Measurements from ENCODE around the gene CEBPA.
"Not testable (repeated sequence)": the region's sequence is repeated elsewhere in the genome, so short reads cannot be mapped to it uniquely, and the experiment has no call there.

CEBPA gene

DNA sequence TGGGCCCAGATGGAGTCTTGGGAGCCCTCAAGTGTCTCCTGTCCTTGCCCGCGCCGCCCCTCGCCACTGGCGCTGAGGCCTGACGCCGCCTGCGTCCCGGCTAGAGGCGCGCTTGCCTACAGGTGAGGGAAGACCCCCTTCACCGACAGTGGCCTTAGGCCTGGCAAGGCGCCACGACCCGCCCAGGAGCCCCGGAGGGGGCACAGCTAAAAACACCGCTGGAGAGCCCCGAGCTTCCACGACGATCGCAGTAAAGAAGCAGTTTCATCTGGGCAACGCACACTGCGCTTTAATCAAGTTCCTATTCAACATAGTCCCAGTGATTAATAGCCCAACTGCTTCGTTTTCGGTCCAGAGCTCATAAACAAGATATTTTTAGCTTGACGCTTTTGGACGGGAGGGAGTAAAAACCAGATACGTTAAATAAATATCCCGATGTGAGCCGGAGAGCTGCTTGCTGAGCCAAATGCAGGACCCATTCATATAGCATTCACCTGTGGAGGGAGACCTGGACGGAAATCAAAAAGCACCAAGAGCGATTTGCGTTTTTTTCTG is 1.5 kb upstream of the CEBPA start:
- intact Hi-C loops (cut with DNase I): loop anchor here (5.0 kb wide), 1 partner anchor 68 kb away; the partner anchor contains the start of gene CEBPG

GRCh38 chr19:33302974-33303790 is 848 bp upstream of the CEBPA start:
- peak in 17 of 42 donors; percentile 16 to 59 (median 44) for DNase-seq
- intact Hi-C loops (cut with DNase I): loop anchor here (5.0 kb wide), 1 partner anchor 69 kb away; the partner anchor contains the start of gene CEBPG

More for the DNA sequence above, 1.5 kb upstream of the CEBPA start:
- DNase-seq: peak in 4 of 42 donors; percentile 8 to 31 (median 18)

DNA sequence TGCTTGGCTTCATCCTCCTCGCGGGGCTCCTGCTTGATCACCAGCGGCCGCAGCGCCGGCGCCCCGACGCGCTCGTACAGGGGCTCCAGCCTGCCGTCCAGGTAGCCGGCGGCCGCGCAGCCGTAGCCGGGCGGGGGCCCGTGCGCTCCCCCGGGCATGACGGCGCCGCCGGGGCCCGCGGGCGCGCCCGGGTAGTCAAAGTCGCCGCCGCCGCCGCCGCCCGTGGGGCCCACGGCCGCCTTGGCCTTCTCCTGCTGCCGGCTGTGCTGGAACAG is 497 bp downstream of the CEBPA start:
- intact Hi-C loops (cut with DNase I): loop anchor here (5.0 kb wide), 1 partner anchor 70 kb away; the partner anchor contains the start of gene CEBPG
- no peak for DNase-seq

- peak in 10 of 42 donors; percentile 12 to 57 (median 28) for DNase-seq
- intact Hi-C loops (cut with DNase I): loop anchor here (5.0 kb wide), 1 partner anchor 71 kb away; the partner anchor contains the start of gene CEBPG
These were observed 1.0 kb downstream of the CEBPA start for GRCh38 chr19:33301144-33301899.

- DNase-seq: peak in 1 of 42 donors; percentile 16
- intact Hi-C loops (cut with DNase I): loop anchor here (5.0 kb wide), 1 partner anchor 71 kb away; the partner anchor contains the start of gene CEBPG
These were observed 1.5 kb downstream of the CEBPA start for GRCh38 chr19:33300894-33301143.

- intact Hi-C loops (cut with DNase I): loop anchor here (5.0 kb wide), 1 partner anchor 72 kb away; the partner anchor contains the start of gene CEBPG
- peak in 9 of 42 donors; percentile 9 to 37 (median 15) for DNase-seq
These were observed 2.1 kb downstream of the CEBPA start for GRCh38 chr19:33300009-33300893.

DNA sequence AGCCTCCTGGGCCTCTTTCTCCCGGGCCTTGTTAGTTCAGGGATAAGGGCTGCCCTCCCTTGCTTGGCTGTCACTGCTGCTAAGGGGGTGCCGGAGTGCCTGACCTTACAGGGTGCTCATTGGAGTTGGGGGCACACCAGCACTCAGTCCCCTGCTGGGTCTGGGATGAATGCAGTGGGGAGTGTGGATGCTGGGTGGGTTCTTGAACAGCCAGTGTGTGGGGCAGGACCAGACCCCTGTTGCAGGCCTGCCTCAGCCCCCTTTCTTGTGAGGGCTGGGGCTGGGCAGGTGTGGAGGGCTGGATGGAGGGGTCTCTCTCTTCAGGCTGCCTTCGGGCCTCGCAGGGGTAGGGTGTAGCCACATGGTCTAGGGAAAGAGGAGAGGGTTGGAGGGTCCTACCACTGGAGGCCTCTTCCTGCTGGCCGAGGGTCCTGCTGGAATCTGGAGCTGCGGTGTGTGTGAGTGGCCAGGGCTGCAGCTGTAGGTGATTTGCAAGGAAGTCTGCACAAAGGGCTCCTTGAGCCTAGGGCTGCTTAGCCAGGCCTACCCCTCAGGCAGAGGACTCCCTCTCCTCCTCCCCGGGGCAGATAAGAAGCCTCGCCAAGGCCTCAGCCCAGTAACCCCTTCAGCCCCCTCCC is 3.2 kb downstream of the CEBPA start:
- intact Hi-C loops (cut with DNase I): no loop called here
- peak in 7 of 42 donors; percentile 14 to 42 (median 27) for DNase-seq

- intact Hi-C loops (cut with DNase I): no loop called here
- peak in 5 of 42 donors; percentile 24 to 40 (median 33) for DNase-seq
These were observed 4.0 kb downstream of the CEBPA start for GRCh38 chr19:33298146-33298911.

DNA sequence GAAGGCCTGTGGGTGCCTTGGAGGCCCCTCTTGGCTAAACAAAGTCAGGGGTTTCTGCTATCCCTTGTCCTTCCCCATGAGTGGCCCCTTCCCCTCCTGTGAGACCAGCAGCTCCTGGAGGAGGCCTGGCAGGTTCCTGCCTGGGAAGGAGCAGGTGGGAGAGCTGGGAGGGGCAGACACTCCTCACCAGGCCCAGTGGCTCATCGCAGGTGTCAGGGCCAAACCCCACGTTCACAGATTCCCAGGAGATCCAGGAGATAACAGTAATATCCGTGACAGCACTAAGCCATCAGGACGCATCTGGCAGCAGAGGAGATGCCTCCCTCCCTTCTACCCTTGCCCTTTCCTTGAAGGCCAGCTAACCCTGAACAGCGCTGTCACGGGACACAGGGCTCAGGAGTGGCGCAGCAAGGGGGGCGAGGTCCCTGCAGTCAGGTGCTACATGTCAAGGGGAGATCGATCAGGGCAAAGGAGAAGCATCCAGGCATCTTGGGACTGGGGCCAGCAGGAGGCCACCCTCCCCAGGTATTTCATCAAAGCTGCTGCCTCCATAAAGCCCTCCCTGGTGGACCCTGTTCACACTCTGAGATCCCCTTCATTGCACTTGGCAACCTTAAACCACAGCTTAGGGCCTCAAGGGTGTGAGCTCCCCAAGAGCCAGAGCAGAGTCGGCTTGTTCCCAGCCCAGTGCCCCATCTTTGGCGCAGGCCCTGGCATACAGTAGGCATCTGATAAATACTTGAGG is 4.8 kb downstream of the CEBPA start:
- peak in 5 of 42 donors; percentile 3 to 34 (median 25) for DNase-seq
- intact Hi-C loops (cut with DNase I): no loop called here

- intact Hi-C loops (cut with DNase I): no loop called here
- peak in 1 of 42 donors; percentile 44 for DNase-seq
These were observed 5.8 kb downstream of the CEBPA start for GRCh38 chr19:33296488-33296971.

GRCh38 chr19:33295621-33296487 is 6.5 kb downstream of the CEBPA start:
- intact Hi-C loops (cut with DNase I): no loop called here

GRCh38 chr19:33295046-33295445 is 7.3 kb downstream of the CEBPA start:
- DNase-seq; intact Hi-C loops (cut with DNase I): not testable (repeated sequence)

More at GRCh38 chr19:33295621-33296487, 6.5 kb downstream of the CEBPA start:
- DNase-seq: peak in 1 of 42 donors; percentile 5

- no peak for DNase-seq
- intact Hi-C loops (cut with DNase I): no loop called here
These were observed 8.1 kb downstream of the CEBPA start for GRCh38 chr19:33294058-33294798.

DNA sequence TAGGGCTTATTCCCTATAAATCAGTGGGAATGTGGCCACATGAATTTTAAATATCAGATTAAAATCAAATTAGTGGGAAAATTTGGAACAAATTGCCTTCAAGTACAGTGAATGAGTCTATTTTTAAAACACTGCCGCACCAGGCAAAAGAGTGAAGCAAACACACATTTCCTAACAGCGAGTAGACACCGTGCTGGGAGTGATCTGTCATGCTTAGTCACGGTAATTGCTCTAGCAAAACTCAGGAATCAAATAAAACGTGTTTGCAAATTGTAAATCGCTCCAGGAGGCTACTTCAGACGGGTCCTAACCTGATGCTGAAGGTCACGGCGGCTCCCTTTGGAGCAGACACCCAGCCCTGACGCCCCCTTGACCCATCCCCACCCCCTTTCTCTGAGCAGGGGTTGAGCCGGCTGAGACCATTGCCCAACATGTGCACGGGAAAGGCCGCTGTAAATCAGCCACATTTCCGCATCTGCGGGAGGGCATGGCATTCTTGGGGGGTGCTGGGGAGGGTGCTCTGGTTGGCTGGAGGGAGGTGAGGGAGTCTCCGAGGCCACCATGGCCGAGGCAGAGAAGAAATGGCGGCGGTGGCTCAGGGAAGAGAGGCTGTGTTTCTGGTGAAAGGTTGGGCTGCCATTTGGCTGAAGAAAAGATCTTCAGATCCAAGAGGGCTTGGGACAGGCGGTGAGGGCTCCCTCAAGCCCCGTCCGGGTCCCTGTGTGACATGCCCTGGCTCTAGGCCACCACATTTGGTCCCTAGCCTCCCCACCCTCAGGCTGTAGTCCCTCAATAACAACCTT is 8.9 kb downstream of the CEBPA start:
- intact Hi-C loops (cut with DNase I): no loop called here
- peak in 15 of 42 donors; percentile 32 to 79 (median 55) for DNase-seq

All from head of caudate nucleus (tissue), 42 donors.